ENCODE results near the gene FASTKD2. TPM values are rescaled to one million over a fixed set of nuclear protein-coding genes. Genes with fewer than 3 reads are reported as not detected.

FASTKD2 gene
- total RNA-seq, 1 donor from 2014 or later, result 23.3 TPM

- intact Hi-C loops (cut with DNase I), result no loop called here
- TF ChIP-seq POLR2A (IDR thresholded peaks at IDR 0.05) (no peak), CTCF (IDR thresholded peaks at IDR 0.05) (no peak), POLR2AphosphoS5 (IDR thresholded peaks at IDR 0.05; ENCODE audit: insufficient read depth in 1 of 2, low read depth in 1 of 2) (no peak)
- H3K27ac ChIP-seq, result no peak overlapping the region
Observed at GRCh38 chr2:206836722-206837121, 71.3 kb downstream of the FASTKD2 start.

GRCh38 chr2:206837775-206838174 is 72.4 kb downstream of the FASTKD2 start:
- no peaks in the 10 kb centered on the region for H3K4me1 ChIP-seq
- no peaks in the 10 kb centered on the region for H3K36me3 ChIP-seq
- no peak overlapping the region for H3K27ac ChIP-seq
- H3K27me3 ChIP-seq, result no peaks in the 10 kb centered on the region
- H3K4me3 ChIP-seq, result no peak overlapping the region
- no peak for DNase-seq (ENCODE audit: extremely low spot score in 2 of 2)
- peaks cover 4% of the 10 kb centered on the region for H3K9me3 ChIP-seq
- TF ChIP-seq POLR2A (IDR thresholded peaks at IDR 0.05) (no peak), CTCF (IDR thresholded peaks at IDR 0.05) (no peak), POLR2AphosphoS5 (IDR thresholded peaks at IDR 0.05; ENCODE audit: insufficient read depth in 1 of 2, low read depth in 1 of 2) (no peak)
- intact Hi-C loops (cut with DNase I), result no loop called here

More at GRCh38 chr2:206836722-206837121, 71.3 kb downstream of the FASTKD2 start:
- H3K9me3 ChIP-seq, result peaks cover 4% of the 10 kb centered on the region
- no peak for DNase-seq (ENCODE audit: extremely low spot score in 2 of 2)
- H3K27me3 ChIP-seq, result no peaks in the 10 kb centered on the region
- H3K4me1 ChIP-seq, result no peaks in the 10 kb centered on the region
- no peaks in the 10 kb centered on the region for H3K36me3 ChIP-seq
- H3K4me3 ChIP-seq, result no peak overlapping the region

GRCh38 chr2:206838690-206839089 is 73.3 kb downstream of the FASTKD2 start:
- Histone ChIP-seq H3K27me3 (no peaks in the 10 kb centered on the region), H3K36me3 (no peaks in the 10 kb centered on the region), H3K4me3 (no peak overlapping the region), H3K27ac (no peak overlapping the region), H3K4me1 (no peaks in the 10 kb centered on the region), H3K9me3 (peaks cover 4% of the 10 kb centered on the region)
- intact Hi-C loops (cut with DNase I), result no loop called here
- DNase-seq (ENCODE audit: extremely low spot score in 2 of 2), result no peak
- TF ChIP-seq POLR2AphosphoS5 (IDR thresholded peaks at IDR 0.05; ENCODE audit: insufficient read depth in 1 of 2, low read depth in 1 of 2) (no peak), CTCF (IDR thresholded peaks at IDR 0.05) (no peak), POLR2A (IDR thresholded peaks at IDR 0.05) (no peak)

GRCh38 chr2:206840999-206841398 is 75.6 kb downstream of the FASTKD2 start:
- TF ChIP-seq POLR2AphosphoS5 (IDR thresholded peaks at IDR 0.05; ENCODE audit: insufficient read depth in 1 of 2, low read depth in 1 of 2), result no peak
- TF ChIP-seq POLR2A (IDR thresholded peaks at IDR 0.05), result no peak
- no peak for TF ChIP-seq CTCF (IDR thresholded peaks at IDR 0.05)
- intact Hi-C loops (cut with DNase I), result no loop called here

More at GRCh38 chr2:206840999-206841398, 75.6 kb downstream of the FASTKD2 start:
- Histone ChIP-seq H3K36me3 (no peaks in the 10 kb centered on the region), H3K4me3 (no peak overlapping the region), H3K4me1 (no peaks in the 10 kb centered on the region), H3K27me3 (no peaks in the 10 kb centered on the region), H3K27ac (no peak overlapping the region), H3K9me3 (no peaks in the 10 kb centered on the region)
- DNase-seq (ENCODE audit: extremely low spot score in 2 of 2), result no peak

Small RNA genes lying within 50 kb of the gene (microRNA-seq; reads per million reads assigned to microRNA genes)
- not detected for gene MIR3130-1 (ENCODE audit: borderline number of aligned reads, borderline replicate concordance)
- gene MIR3130-2 (ENCODE audit: borderline number of aligned reads, borderline replicate concordance), result not detected

Small RNA genes lying within 50 kb of the gene (small RNA-seq; reads per million reads assigned to genes)
- not detected for gene MIR3130-2

Other genes with a start within 250 kb of the FASTKD2 start
- not detected for gene FAM237A, start 123.1 kb upstream of the FASTKD2 start, total RNA-seq
- gene DYTN, start 47.2 kb upstream of the FASTKD2 start, total RNA-seq, result not detected
- 0.49 TPM for gene MDH1B, start 278 bp upstream of the FASTKD2 start, total RNA-seq
- gene CPO, start 173.9 kb downstream of the FASTKD2 start, total RNA-seq, result not detected